ENCODE data around the gene CST3. TPM values are rescaled to one million over a fixed set of nuclear protein-coding genes. Genes with fewer than 3 reads are reported as not detected.

The CST3 gene
- total RNA-seq, 1 experiment from 2014 or later: 181 TPM

DNA sequence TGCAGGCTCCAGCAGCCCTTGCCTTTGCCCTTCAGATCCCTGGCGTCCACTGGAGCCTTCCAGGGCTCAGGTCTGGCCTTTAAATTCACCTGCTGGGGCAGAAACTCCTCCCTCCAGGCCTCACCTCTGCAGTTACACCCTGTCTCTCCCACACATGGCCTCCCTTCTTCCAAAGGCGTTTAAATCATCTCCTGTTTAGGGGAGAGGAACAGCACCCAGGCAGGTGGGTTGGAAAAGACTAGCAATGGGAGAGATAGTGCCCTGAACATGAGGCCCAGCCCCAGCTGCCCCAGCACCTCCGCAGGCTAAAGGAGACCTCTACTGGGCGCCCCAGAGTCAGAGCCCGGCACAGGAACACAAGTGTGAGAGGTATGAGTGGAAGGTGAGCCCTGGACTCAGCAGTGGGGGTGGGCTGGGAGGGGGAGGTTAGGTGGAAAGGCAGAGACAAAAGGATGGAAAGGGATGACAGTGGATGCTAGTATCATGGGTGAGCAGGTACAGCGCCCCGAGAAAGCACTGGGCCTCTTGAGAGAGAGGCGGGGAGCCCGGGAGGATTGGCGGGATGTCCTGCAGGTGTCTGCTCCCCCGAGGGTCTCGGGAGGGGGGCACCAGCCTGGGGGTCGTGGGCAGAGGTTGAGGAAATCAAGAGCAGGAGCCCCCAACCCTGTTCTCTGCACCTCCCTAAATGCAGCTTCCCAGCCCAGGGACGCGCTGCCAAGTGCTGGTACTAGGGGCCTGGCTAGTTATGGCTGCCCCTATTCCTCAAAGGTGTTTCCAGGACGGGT, 31.7 kb downstream of the CST3 start, which contains the start of gene CST9:
Gene CST9 (minus strand): TSS at position 51 of the 785 bp plus-strand sequence. CDS start 53 bp downstream, outside the sequence.
- RAD21 ChIA-PET (ENCODE audit: low non-redundant PET in 1 of 2, low total read pairs in 2 of 2, uncharacterized antibody in 2 of 2, unreplicated experiment in 2 of 2): no interaction called here
- Histone ChIP-seq H3K9ac (ENCODE audit: low read length) (no peak within 1 kb of the TSS), H4K20me1 (ENCODE audit: insufficient read depth) (no peaks in the 10 kb centered on the region), H3K79me2 (ENCODE audit: insufficient read depth, low read length) (no peaks in the 10 kb centered on the region), H3K27me3 (ENCODE audit: insufficient read depth, low read length) (peaks cover 10% of the 10 kb centered on the region; the same call in 1 of the 2 replicates), H3K4me3 (replicated peaks in 1 of 2; ENCODE audit: low read depth in 1 of 2, low read length in 2 of 2) (no peak within 1 kb of the TSS), H3K27ac (ENCODE audit: low read depth, low read length) (no peak within 1 kb of the TSS), H2AFZ (ENCODE audit: low read depth, low read length, poor library complexity, severe bottlenecking) (peak within 1 kb of the TSS; percentile 34), H3K9me3 (ENCODE audit: control insufficient read depth in 1 of 2, insufficient read depth in 1 of 2, low read depth in 1 of 2, low read length in 2 of 2) (no peaks in the 10 kb centered on the region), H3K9me2 (ENCODE audit: insufficient read depth) (no peaks in the 10 kb centered on the region), H3K36me3 (ENCODE audit: control insufficient read depth in 1 of 2, insufficient read depth in 2 of 2, low read length in 2 of 2) (no peaks in the 10 kb centered on the region), H3K4me2 (ENCODE audit: low read length) (peak within 1 kb of the TSS; percentile 11), H3K4me1 (ENCODE audit: control insufficient read depth in 1 of 2, insufficient read depth in 2 of 2, low read length in 2 of 2) (no peaks in the 10 kb centered on the region)
- TF ChIP-seq SIN3A (IDR thresholded peaks at IDR 0.05; ENCODE audit: low read depth) (no peak), ELF1 (IDR thresholded peaks at IDR 0.05; ENCODE audit: borderline replicate concordance, low read depth) (no peak), EZH2 (IDR thresholded peaks at IDR 0.05) (no peak), ZNF274 (IDR thresholded peaks at IDR 0.05; ENCODE audit: low read depth, low read length) (no peak), CEBPB (IDR thresholded peaks at IDR 0.05; ENCODE audit: low read depth) (no peak), JUND (IDR thresholded peaks at IDR 0.05) (no peak), FOSL1 (IDR thresholded peaks at IDR 0.05; ENCODE audit: low read depth) (no peak), POLR2A (IDR thresholded peaks at IDR 0.05; ENCODE audit: borderline replicate concordance, extremely low read depth, insufficient read depth, insufficient read length) (no peak), TCF7L2 (IDR thresholded peaks at IDR 0.05; ENCODE audit: borderline replicate concordance, extremely low read depth, insufficient read depth, insufficient read length) (no peak), POLR2AphosphoS5 (IDR thresholded peaks at IDR 0.05; ENCODE audit: low read depth, low read length) (no peak), RAD21 (IDR thresholded peaks at IDR 0.05; ENCODE audit: low read depth) (no peak), EZH2phosphoT487 (IDR thresholded peaks at IDR 0.05; ENCODE audit: borderline replicate concordance) (no peak), SRF (IDR thresholded peaks at IDR 0.05; ENCODE audit: low read depth) (no peak), ZFX (IDR thresholded peaks at IDR 0.05) (no peak), CBX3 (IDR thresholded peaks at IDR 0.05; ENCODE audit: low read depth) (no peak)
- TF ChIP-seq, protein P1, sequence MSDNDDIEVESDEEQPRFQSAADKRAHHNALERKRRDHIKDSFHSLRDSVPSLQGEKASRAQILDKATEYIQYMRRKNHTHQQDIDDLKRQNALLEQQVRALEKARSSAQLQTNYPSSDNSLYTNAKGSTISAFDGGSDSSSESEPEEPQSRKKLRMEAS (IDR thresholded peaks at IDR 0.05): no peak
- TF ChIP-seq, protein P2, sequence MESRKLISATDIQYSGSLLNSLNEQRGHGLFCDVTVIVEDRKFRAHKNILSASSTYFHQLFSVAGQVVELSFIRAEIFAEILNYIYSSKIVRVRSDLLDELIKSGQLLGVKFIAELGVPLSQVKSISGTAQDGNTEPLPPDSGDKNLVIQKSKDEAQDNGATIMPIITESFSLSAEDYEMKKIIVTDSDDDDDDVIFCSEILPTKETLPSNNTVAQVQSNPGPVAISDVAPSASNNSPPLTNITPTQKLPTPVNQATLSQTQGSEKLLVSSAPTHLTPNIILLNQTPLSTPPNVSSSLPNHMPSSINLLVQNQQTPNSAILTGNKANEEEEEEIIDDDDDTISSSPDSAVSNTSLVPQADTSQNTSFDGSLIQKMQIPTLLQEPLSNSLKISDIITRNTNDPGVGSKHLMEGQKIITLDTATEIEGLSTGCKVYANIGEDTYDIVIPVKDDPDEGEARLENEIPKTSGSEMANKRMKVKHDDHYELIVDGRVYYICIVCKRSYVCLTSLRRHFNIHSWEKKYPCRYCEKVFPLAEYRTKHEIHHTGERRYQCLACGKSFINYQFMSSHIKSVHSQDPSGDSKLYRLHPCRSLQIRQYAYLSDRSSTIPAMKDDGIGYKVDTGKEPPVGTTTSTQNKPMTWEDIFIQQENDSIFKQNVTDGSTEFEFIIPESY (IDR thresholded peaks at IDR 0.05; ENCODE audit: extremely low read depth, insufficient replicate concordance, low read length): no peak
- TF ChIP-seq, protein P3, sequence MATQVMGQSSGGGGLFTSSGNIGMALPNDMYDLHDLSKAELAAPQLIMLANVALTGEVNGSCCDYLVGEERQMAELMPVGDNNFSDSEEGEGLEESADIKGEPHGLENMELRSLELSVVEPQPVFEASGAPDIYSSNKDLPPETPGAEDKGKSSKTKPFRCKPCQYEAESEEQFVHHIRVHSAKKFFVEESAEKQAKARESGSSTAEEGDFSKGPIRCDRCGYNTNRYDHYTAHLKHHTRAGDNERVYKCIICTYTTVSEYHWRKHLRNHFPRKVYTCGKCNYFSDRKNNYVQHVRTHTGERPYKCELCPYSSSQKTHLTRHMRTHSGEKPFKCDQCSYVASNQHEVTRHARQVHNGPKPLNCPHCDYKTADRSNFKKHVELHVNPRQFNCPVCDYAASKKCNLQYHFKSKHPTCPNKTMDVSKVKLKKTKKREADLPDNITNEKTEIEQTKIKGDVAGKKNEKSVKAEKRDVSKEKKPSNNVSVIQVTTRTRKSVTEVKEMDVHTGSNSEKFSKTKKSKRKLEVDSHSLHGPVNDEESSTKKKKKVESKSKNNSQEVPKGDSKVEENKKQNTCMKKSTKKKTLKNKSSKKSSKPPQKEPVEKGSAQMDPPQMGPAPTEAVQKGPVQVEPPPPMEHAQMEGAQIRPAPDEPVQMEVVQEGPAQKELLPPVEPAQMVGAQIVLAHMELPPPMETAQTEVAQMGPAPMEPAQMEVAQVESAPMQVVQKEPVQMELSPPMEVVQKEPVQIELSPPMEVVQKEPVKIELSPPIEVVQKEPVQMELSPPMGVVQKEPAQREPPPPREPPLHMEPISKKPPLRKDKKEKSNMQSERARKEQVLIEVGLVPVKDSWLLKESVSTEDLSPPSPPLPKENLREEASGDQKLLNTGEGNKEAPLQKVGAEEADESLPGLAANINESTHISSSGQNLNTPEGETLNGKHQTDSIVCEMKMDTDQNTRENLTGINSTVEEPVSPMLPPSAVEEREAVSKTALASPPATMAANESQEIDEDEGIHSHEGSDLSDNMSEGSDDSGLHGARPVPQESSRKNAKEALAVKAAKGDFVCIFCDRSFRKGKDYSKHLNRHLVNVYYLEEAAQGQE (IDR thresholded peaks at IDR 0.05; ENCODE audit: low read depth): no peak
- TF ChIP-seq, protein P4, sequence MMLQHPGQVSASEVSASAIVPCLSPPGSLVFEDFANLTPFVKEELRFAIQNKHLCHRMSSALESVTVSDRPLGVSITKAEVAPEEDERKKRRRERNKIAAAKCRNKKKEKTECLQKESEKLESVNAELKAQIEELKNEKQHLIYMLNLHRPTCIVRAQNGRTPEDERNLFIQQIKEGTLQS (IDR thresholded peaks at IDR 0.05): no peak
- TF ChIP-seq, protein P5, sequence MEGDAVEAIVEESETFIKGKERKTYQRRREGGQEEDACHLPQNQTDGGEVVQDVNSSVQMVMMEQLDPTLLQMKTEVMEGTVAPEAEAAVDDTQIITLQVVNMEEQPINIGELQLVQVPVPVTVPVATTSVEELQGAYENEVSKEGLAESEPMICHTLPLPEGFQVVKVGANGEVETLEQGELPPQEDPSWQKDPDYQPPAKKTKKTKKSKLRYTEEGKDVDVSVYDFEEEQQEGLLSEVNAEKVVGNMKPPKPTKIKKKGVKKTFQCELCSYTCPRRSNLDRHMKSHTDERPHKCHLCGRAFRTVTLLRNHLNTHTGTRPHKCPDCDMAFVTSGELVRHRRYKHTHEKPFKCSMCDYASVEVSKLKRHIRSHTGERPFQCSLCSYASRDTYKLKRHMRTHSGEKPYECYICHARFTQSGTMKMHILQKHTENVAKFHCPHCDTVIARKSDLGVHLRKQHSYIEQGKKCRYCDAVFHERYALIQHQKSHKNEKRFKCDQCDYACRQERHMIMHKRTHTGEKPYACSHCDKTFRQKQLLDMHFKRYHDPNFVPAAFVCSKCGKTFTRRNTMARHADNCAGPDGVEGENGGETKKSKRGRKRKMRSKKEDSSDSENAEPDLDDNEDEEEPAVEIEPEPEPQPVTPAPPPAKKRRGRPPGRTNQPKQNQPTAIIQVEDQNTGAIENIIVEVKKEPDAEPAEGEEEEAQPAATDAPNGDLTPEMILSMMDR (IDR thresholded peaks at IDR 0.05 in 2 of 3, conservative IDR thresholded peaks at IDR 0.05 in 1 of 3; ENCODE audit: borderline replicate concordance in 1 of 3, insufficient read depth in 1 of 3, low read depth in 2 of 3, low read length in 2 of 3): no peak
- DNase-seq (ENCODE audit: low read depth, low spot score) (no peak), ATAC-seq (peak; percentile 17)
- CTCF ChIA-PET: no interaction called here
- POLR2A ChIA-PET: no interaction called here
- BruUV-seq (replicated peaks): no TSS peak
- intact Hi-C loops (cut with micrococcal nuclease): loop anchor here (2.0 to 5.0 kb wide), 3 partner anchors 61 to 255 kb away; partner anchors contain the start of gene NXT1

Data from HCT116 (cell line).